CD1c-positive myeloid dendritic cell (primary cell): ENCODE results near the gene RAD21L1.

Experiments used
- DNase-seq: peaks from one replicate; pipeline ENCODE4 v3.0.0-alpha.2; 2016; ENCODE audit errors: extremely low spot score

The RAD21L1 gene

GRCh38 chr20:1272368-1273100 is 46.7 kb downstream of the RAD21L1 start:
- no peak for DNase-seq

- DNase-seq: no peak
Observed at GRCh38 chr20:1273366-1273765, 47.5 kb downstream of the RAD21L1 start.

DNA sequence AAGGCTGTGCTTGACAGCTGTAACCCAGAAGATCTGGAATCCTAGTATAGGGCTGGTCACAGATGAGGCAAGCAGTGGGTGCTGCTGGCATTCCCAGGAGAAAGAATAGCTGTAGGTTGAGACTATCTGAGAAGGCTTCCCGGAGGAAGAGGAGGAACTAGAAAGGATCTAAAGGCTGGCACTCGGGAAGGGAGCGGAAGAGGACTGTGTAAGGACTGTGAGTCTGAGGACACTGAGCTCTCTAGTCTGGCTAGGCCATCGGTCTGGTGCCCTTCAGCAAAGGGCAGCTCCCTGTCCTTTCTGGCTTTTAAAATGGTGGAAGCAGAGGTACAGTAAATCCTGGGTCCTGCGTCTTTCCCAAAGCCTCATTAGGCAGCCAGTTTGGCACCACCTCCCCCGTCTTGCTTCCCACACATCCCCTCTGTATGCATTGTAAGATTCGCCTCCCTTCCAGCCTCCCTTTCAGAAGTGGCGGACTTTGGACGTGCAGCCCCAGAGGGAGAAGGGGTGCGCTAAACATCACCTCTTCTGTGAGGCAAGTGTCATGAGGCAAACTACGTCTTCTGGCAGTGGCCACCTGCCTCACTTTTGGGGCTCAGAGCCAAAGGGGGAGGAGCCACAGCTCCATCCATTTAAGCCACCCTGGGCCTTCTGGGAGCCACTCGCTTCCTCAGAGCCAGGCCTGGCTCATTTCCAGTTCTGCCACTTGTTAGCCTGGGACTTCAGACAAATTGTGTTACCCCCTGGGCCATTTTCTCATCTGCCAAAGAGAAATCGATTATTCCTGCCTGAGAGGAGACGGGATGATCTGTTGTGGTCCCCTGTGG is 48.9 kb downstream of the RAD21L1 start:
- no peak for DNase-seq

DNA sequence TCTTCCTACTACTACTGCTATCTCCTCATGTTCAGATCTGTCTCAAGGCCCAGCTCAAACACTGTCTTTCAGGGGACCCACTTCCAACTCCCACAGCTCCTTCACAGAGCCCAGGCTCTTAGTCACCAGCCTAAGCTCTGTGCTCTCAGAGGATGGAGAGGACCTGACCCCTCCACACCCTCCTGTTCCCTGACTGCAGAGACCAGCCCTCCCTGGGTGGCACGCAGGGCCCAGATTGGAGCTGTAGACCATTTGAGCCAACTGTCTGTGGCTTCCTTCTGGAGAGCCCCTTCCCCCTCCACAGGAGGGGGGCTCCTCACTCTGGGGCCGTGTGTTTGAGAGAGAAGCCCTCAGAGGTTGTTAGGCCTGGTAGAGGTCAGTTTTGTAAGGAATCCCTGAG is 50.1 kb downstream of the RAD21L1 start:
- DNase-seq: no peak

GRCh38 chr20:1277529-1278322 is 51.9 kb downstream of the RAD21L1 start:
- DNase-seq: no peak

- no peak for DNase-seq
Observed at GRCh38 chr20:1278993-1279392, 53.1 kb downstream of the RAD21L1 start.

DNA sequence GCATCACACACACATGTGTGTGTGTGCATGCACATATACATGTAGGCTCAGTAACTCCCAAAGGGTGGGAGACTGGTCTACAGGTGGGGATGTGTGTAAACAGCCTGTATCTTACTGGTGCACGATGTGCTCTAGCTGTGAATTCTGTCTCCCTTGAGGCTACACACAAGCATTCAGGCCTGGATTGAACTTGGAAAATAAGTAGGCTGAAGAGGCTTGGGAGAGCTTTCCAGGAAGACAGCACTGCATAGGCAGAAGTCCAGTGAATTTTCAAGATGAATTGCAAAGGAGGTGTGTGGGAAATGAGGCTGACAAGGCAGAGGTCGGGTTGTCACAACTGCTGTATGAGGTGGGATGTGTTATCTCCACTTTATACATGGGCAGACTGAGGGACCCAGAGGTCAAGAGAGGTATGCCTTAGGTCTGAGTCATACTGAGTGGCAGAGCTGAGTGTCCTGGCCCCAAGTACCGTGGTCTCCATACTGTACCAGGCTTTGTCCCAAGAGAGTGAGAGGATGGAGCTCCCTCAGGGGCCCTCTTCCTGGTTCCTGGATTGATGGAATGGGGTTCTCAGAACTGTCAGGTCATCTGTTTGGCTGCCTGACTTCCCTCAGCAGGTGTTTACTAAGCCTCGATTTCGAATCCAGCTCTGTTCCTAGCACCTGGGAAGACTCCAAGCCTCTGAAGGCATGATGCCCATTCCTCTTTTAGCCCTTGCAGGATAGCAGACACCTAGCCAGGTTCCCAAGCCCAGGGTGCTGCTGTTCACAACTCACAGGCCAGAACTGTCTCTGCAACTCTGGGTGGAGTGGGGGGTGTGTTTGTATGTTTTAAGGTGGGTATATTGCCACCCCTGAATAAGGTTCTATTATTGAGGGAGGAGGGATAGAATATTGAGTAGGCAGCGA is 54.6 kb downstream of the RAD21L1 start:
- no peak for DNase-seq

DNA sequence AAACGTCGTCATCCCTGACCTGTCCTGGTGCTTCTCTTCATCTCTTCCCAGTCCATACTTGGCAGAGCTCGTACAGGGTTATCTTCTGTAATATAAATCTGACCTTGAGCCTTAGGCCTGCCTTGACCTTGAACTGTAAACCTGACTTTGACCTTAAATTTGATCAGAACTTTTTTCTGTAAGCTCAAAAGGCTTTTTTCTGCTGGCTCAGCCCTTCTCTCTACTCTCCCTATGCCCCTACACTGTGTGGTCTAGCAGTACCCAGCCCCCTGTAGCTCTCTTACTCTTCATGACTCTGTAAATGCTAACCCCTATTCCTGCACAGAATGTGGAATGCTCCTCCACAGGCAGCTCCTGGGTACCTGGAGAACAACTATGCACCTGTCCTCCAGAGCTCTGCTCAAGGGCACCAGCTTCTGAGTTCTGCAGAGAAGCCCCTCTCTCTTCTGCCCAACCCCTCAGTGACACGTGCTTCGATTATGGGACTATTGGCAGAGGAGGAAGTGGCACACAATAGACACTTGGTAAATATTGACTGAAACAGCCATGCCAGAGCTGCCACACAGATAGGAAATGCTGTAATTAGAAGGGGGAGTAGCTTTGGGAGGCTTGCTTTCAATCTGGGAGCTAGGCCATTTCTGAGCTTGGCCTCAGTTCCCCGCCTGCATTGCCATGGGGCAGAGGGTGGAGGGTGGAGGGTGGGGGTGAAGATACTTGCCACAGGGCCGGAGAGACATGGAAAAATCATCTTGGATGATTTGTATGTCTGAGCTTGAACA is 55.6 kb downstream of the RAD21L1 start:
- DNase-seq: no peak

- DNase-seq: no peak
Observed at GRCh38 chr20:1282966-1283365, 57.1 kb downstream of the RAD21L1 start.

- no peak for DNase-seq
Observed at GRCh38 chr20:1283522-1284510, 58.0 kb downstream of the RAD21L1 start.

DNA sequence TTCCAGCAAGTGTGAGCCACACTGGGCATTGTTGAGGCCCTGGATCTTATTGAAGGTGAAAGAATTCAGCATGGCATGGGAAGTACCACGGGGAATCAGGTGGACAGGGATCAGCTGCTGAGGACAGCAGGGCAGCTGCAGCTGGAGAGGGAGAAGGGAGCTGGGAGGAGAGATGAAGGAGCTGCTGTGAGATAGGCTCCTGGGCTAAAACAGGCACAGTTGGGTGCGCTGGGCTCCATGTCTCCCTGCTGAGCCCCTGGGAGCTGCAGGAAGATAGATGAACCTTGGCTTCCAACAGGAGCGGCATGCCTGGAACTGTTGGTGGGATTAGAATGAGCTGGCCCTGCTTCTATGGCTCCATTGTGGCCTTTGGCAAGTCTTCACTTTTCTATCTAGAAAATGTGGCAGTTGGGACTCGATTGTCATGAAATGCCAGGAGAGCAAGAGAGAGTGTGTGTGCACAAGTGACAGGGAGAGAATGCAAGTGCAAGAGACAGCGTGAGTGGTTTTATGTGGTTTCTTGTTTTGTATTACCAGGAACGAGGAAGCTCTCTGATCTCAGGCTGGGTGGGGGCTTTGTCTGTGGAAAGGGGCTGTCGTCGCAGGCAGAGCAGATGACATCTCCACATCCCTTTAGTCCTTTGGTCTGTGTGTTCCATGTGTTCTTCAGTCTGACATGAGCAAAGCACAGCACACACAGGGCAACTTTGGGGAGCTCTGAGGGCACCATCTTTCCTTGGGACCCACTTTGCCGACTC is 60.6 kb downstream of the RAD21L1 start:
- no peak for DNase-seq

GRCh38 chr20:1287306-1287705 is 61.5 kb downstream of the RAD21L1 start:
- DNase-seq: no peak

- DNase-seq: no peak
Observed at GRCh38 chr20:1287787-1288569, 62.1 kb downstream of the RAD21L1 start.

- no peak for DNase-seq
Observed at GRCh38 chr20:1291191-1291741, 65.4 kb downstream of the RAD21L1 start.

GRCh38 chr20:1292620-1293019 is 66.8 kb downstream of the RAD21L1 start:
- no peak for DNase-seq

- no peak for DNase-seq
Observed at GRCh38 chr20:1293641-1294379, 68.0 kb downstream of the RAD21L1 start.

DNA sequence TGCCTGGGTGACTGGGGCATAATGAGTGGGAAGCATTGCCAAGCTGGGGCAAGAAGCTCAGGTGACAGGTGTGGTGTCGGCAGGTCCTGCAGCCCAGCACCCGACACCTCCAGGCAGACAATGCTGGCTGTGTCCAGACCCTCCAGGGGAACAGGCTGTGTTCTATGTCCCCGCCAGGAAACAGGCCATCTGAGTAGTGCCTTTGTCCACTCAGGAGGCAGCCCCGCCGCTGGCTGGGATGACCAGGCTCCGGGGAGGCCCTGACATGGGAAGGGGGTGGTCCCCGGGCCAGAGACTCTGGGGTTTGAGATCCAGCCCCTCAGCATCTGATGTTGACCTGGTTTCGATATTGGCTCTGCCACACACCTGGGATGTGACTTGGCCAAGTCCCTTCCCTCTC is 68.7 kb downstream of the RAD21L1 start:
- no peak for DNase-seq
